CD4-positive, alpha-beta T cell treated with Interferon gamma for 1 hour (primary cell): ENCODE results near the gene MKLN1.
"Not testable (repeated sequence)": the region's sequence is repeated elsewhere in the genome, so short reads cannot be mapped to it uniquely, and the experiment has no call there.

Source experiments
- DNase-seq: peaks from one replicate; pipeline ENCODE4 v3.0.0-alpha.2; 2020

MKLN1 gene

DNA sequence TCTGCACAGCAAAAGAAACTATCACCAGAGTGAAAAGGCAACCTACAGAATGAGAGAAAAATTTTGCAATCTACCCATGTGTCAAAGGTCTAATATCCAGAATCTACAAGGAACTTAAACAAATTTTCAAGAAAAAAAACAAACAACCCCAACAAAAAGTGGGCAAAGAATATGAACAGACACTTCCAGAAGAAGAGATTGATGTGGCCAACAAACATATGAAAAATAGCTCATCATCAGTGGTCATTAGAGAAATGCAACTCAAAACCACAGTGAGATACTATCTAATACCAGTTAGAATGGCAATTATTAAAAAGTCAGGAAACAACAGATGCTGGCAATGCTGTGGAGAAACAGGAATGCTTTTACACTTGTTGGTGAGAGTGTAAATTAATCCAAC, 7.1 kb upstream of the MKLN1 start:
- DNase-seq: no peak

DNA sequence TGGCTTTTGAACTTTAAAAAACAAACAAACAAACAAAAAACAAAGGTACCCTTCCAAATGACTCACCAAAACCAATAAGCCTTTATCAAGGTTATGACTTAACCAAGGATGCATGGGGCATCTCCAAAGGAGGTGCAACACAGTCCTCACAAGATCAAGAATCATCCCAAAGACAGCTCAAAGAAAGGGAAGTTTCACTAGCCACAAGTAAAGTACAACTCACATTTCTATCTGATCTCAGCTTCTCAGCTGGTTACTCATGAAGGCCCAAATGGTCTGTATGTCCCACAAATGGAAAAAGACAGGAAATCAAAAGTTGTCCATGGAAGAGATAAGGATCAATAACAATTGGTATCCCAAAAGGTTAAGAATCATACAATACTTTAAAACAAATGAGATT, 6.0 kb upstream of the MKLN1 start:
- no peak for DNase-seq

DNA sequence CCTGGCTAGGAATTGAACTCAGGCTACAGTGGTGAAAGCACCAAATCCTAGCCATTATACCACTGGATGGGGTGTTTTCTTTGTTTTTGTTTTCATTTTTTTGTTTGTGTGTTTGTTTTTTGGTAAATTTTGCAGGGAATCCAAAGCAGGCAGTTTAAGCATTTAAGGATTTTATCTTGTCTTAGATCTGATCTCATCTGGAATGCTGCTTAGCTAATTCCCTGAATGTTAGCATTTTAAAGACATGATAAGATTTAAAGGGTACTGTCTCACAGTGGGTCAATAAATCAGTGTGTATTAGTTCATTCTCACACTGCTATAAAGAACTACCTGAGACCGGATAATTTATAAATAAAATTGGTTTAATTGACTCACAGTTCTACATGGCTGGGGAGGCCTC, 5.6 kb upstream of the MKLN1 start:
- no peak for DNase-seq

DNA sequence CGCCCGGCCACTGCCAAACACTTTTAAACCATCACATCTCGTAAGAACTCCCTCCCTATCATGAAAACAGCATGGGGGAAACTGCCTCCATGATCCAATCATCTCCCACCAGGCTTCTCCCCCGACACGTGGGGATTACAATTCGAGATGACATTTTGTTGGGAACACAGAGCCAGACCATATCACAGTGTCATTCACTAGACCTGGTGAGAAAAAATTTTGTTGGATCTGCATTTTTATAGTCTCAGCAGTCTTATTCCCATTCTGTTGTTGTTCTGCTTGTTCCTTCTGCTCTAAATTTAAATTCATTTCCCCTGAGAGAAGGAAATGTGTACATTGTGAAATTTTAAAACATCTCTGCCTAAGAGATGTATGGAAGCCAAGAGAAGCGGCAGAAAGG, 4.8 kb upstream of the MKLN1 start:
- no peak for DNase-seq

DNA sequence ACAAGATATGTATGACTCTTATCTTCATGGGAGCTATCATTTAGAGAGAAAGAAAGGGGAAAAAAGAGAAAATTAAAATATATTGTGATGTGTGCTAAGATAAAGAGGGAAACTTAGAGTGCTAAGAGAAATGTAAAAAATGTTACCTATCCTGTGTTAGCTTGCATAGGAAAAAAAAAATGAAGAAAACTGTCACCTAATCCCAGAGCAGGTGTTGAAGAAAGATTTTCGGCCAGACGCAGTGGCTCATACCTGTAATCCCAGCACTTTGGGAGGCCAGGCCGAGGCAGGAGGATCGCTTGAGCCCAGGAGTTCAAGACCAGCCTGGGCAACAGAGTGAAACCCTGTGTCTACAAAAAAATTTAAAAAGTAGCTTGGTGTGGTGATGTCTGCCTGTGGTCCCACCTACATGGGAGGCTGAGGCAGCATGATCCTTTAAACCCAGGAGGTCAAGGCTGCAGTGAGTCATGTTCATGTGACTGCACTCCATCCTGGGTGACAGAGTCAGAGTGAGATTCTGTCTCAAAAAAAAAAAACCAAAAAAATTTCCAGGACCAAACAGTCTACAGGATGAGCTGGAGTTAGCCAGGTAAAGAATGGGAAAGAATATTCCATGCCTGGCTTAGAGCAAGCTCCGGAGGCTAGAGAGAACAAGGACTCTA, 2.4 kb upstream of the MKLN1 start:
- no peak for DNase-seq

DNA sequence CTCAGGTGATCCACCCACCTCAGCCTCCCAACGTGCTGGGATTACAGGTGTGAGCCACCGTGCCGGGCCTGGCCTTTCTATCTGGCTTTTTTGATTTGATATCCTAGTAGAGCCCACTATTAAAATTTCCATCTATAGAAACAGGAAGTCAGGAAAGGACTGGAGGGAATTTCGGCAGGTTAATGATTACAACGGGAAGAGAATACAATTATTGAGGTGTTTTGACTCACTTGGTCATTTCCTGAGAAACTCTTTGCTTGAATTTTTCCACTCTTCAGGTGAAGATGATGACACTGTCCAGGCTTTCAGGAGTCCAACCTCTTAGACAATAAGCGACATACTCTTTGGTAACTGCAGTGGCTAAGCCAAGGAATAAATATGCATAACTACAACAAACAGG, 1.1 kb upstream of the MKLN1 start:
- DNase-seq: no peak

DNA sequence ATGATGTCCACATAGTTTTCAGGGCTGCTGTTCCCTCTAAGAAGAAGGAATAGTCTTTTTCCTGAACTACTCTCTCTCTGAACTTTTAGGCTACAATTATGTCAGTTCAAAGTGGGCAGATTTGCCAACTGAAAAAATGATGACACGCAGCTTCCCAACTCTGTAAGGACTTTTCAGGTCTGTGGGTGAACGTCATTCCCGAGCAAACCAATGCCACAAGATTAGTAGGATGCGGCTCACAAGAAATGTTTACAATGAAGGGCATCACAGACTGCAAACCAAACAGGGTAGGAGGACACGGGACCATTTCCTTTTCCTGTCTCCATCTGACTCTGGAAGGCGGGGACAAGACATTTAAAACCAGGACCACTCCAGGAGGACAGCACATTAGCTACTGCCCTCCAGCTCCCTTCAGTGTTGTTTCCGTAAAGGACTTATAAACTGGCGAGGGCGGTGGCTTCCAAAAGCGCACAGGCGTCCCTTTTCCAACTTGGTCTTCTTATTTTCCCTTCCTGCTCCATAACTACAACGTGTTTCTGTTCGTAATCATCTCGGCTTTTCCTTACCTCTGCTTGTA, 539 bp upstream of the MKLN1 start:
- DNase-seq: no peak

DNA sequence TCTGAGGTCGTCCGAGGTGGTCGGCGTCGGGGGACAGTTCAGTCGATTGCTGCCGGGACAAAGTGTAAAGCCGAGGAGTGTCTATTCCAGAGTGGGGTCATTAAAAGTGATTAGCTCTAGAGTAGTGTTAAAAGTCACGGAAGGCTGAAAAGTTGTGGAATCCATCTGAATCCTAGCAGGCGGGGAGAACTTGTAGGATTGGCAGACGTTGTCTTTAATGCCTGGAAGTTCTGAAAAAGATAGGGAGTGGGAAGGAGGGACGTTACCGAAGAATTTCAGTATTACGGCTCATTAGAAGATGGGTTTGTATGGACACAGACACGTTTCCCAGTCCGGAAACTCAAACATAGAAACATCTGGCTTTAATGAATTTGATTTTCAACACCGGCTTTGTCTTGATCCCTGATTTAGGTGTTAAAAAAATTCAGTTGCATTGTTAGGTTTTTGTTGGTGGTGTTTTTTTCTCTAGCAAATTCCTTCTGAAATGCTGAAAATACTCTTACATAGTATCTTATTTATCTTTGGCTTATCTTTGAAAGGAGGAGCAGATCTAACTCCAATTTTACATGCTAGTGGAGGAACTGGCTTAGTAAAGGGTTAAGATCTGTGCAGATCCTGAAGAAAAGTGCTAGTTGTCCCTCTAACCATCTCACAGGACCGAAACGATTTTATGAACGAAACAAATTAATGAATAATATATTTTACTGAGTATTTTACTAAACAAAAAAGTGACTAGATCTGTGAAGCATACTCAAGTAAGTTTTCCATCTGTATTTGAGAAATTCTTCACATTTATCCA, 900 bp downstream of the MKLN1 start:
- no peak for DNase-seq

DNA sequence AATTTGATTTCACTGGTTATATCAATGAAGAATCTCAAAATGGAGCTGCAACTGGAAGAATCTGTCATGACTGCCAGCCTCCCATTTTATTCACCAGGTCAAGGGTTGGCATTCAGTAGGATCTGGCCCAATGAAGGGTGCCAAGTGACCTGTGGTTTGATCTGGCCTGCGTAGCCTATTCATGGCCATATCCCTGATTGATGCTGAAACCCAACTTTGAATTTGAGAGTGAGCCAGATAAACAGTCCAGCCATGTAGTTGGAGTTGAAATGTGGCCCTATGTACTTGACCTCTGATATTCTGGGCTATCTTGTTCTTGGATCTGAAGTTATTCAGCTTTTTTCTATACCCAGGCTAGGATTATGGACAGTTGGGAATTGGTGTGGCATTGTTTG, 1.5 kb downstream of the MKLN1 start:
- DNase-seq: no peak

DNA sequence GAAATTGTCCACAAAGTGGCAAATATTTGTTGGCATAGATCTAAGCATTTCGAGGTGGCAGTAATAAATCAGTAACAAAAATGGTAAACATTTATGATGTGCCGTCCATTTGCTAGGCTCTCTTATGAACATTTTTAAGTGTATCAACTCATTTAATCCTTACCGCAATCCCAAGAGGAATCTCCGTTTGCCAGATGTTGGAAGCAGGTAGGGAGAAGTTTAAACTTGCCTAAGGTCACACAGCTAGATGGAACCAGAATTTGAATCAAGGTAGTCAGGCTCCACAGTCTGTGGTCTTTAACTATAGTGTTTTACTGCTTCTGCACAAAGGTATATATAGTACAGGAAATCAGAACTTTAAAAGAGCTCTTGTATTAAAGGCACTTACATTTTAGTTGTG, 2.6 kb downstream of the MKLN1 start:
- no peak for DNase-seq

DNA sequence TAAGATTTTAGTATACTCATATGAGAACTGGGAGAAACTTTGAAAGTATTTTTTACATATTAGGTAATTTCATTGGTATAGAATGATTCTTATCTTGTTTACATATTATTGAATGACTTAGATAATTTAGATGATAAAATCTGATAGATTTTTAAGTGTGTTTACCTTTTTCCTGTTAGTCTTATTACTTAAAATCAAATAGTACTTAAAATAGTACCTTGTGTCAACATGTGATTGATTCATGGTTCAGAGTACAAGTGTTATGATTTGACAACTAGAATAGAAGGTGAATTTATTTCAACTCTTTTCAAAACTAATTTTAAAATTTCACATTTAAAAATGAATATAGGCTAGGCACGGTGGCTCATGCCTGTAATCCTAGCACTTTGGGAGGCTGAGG, 4.1 kb downstream of the MKLN1 start:
- no peak for DNase-seq

DNA sequence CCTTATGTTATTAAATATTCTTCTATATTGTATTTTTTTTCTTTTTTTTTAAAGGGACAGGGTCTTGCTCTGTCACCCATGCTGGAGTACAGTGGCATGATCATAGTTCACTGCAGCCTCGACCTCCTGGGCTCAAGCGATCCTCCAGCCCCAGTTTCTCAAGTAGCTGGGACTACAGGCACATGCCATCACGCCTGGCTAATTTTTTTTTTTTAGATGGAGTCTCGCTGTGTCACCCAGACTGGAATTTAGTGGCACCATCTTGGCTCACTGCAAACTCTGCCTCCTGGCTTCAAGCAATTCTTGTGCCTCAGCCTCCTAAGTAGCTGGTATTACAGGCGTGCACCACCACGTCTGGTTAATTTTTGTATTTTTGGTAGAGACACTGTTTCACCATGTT, 5.1 kb downstream of the MKLN1 start:
- DNase-seq: not testable (repeated sequence)

DNA sequence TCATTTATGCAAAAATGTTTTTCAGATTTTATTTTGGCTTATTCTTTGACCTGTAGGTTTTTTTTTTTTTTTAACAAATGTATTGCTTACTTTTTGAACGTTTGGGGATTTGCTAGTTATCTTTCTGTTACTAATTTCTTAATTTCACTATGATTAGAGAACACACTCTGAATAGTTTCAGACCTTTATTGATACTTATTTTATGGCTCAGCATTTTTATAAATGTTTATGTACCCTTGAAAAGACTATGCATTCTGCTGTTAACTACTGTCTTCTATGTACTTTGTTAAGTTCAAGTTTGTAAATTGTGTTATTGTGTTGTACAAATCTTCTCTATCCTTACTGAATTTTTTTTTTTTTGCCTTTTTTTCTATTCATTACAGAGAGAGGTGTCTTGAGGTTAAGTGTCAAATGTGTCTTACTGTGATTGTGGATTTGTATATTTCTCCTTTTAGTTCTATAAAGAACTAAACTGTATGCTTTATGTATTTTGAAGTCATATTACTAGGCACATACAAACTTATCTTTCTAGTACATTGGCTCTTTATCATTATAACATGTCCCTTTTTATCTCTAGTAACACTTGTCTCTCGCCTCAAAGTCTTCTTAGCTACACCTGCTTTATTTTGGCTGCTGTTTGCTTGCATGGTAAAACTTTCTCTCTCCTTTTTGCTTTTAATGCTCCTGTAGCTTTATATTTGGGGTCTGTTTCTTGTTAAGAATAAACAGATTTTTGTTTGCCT, 8.1 kb downstream of the MKLN1 start:
- no peak for DNase-seq

DNA sequence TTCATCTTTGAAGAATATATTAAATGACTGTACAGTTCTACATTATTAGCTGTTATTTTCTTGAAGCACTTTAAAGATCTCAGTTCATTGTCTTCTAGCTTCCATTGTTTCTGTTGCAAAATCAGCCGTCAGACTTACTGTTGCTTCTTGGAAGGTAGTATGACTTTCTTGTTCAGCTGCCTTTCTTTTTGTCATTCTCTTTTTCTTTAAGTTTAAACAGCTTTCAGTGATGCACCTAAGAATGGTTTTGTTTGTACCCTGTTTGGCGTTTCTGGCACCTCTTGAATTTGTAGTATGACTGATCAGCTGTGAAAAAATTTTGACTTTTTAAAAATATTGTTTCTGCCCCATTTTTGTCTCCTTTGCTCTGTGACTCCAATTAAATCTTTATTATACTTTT, 9.3 kb downstream of the MKLN1 start:
- no peak for DNase-seq

DNA sequence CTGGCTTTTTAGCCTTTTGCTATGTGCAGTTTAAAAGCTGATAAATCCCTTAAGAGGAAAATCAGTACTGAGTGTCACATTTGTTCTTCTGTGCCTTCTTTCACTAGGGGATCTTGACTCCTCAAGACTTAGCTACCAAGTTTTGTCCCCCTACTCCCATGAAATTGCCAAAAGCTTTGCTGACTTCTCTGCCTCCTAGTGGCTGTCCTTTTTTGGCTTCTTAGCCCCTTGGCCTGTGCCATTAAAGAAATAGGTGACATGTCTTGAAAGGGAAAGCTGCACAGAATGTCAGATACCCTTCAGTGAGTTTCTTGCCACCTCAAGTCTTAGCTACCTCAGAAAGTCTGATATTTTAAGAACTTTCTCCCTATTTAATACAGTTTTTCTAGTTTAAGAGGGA, 10.5 kb downstream of the MKLN1 start:
- DNase-seq: no peak

DNA sequence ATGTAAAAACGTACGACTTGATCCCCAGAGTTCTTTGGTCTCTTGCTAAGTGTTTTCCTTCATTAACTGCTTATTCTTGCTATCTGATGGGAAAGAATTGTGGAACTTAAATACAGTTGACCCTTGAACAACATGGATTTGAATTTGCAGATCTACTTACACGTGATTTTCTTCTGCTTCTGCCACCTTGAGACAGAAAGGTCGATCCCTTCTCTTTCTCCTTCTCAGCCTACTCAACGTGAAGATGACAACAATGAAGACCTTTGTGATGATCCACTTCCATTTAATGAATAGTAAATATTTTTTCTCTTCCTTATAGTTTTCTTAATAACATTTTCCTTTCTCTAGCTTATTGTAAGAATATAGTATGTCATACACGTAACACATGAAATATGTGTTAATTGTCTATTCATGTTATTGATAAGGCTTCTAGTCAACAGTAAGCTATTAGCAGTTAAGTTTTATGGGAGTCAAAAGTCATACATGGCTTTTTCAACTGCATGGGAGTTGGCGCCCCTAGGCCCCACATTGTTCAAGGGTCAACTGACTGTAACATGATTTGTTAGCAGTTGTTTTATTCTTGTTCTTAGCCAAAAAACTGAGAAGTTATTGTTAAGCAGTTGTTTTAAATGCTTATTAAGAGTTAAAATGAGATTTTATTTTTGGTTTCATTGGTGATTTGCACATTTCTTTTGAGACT, 11.2 kb downstream of the MKLN1 start:
- DNase-seq: no peak

DNA sequence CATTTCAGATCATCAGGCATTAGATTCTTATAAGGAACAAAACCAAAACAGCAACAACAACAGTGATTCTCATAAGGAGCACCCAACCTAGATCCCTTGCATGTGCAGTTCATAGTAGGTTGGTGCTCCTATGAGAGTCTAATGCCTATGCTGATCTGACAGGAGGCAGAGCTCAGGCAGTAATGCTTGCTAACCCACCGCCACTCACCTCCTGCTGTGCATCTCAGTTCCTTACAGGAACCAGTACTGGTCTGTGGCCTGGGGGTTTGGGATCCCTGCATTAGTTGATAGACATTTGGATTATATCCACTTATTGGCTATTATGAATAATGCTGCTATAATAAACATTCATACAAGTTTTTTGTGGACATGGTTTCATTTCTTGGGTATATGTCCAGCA, 14.0 kb downstream of the MKLN1 start:
- no peak for DNase-seq

DNA sequence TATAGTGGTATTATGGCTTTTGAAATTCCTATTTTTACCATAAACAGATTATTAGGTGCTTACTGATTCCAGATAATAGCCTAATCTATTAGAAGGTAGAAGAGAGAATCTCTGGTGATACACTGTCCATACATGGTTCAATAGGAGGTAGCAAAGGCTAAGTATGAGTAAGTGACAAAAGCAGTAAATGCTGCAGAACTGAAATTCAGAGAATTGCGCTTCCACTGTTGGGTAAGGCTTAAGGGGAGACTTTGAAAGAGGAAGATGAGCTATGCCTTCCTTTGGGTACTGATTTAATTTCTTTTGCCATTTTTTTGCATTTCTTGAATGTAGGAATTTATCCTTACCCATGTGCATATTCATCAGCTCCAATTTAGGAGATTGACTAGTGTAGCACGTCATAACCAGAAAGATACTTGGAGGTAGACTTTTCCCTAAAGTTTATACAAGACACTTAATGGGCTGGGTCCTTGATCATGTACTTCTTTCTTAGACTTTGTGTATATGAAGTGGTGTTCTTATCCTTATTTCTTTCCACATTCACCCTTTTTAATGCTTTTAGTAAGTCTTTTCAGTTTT, 15.3 kb downstream of the MKLN1 start:
- no peak for DNase-seq

DNA sequence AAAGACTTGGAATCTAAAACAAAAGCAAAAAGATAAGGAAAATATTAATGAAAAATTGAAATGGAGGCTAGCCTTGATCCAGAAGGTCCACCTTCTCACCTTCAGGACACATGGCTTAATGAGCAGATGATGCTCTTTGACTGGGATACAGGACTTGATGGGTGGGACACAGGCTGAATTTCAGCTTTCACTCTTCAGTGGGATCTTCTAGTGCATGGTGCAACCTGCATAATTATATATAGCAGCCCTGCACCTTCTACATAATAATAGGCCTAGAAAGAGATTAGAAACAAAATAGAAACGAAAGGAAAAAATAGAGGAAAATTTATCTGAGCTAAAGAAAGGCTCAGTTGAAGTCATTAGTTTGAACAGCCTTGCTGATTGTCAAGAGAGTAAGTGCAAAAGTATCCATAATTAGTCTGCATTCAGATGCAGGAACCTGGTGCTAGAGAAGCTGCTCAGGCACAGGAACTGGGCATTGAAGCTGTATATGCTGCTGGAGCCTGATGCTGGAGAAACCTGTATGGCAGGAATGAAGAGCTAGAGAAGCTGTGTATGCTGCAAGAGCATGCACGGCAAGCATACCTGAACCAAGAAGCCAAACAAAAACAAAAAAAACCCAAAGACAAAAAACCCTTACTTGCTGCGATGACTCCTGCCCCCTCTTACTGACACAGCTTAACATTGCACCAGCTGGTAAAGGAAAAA, 19.4 kb downstream of the MKLN1 start:
- DNase-seq: no peak

DNA sequence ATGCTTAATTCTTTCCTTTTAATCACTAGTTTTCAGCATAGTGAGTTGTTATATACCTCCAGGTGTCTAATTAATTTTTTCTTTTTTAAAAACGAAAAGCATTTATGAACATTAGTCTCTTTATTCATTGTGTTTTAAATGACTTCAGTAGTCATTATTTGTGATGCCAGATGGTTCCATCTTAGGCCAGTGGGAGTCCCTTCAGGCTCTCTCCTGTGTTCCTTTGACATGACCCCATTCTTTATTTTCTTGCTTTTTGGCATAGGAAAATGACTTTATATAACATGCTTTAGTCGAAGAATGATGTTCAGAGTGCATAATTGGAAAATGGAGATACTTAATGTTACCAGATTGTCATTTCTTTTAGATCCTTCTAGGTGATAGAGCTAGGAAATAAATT, 24.4 kb downstream of the MKLN1 start:
- DNase-seq: no peak

DNA sequence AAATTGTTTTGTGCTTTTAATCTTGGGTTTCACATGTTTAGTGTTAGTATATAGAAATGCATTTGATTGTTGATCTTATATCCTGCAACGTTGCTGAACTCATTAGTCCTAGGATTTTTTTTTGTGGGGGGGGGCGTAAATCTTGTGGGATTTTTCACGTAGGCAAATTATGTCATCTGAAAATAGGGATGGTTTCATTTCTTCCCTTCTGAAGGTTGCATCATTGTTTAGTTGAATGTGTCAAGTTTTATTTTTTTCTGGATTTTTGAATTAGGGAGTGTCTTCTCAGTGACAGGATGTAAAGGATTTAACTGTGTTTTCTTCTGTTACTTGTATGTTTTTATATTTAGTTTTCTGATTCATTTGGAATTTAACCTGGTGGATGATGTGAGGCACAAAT, 26.7 kb downstream of the MKLN1 start:
- no peak for DNase-seq
